AG10803 (cell line): Measurements from ENCODE around the gene OTOP2.
"Not testable (repeated sequence)": the region's sequence is repeated elsewhere in the genome, so short reads cannot be mapped to it uniquely, and the experiment has no call there.

Experiments used
- DNase-seq: peaks from one replicate; pipeline ENCODE4 v3.0.0; 2010; ENCODE audit warnings: low read depth
- H3K4me3 ChIP-seq: 2 replicates; pipeline ENCODE4 v1.5.1; 2011; ENCODE audit warnings: mild to moderate bottlenecking, low read length, control low read depth
- TF ChIP-seq, protein P1 (sequence below): conservative IDR thresholded peaks from 2 replicates; pipeline ENCODE4 v1.5.1; 2011; ENCODE audit warnings: mild to moderate bottlenecking, low read length, control low read depth, inconsistent platforms

The OTOP2 gene

DNA sequence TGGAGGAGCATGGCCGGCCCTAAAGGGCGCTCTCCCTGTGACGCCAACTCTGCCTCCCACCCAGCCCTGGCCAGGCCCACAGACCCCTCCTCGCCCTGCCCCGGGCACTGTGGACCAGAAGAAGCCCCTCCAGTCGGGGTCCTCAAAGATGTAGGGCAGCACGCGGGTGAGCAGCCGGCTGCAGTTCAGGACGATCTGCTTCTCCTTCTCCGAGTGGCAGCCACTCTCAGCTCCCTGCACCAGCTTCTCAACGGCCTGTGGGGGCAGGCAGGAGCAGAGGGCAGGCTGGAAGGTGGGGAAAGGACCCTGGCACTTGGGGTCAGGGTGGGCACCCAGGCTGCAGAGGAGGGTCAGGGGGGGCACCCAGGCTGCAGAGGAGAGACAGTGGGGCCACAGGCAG, 39.6 kb downstream of the OTOP2 start:
- H3K4me3 ChIP-seq, result no peak overlapping the region
- TF ChIP-seq, protein P1, sequence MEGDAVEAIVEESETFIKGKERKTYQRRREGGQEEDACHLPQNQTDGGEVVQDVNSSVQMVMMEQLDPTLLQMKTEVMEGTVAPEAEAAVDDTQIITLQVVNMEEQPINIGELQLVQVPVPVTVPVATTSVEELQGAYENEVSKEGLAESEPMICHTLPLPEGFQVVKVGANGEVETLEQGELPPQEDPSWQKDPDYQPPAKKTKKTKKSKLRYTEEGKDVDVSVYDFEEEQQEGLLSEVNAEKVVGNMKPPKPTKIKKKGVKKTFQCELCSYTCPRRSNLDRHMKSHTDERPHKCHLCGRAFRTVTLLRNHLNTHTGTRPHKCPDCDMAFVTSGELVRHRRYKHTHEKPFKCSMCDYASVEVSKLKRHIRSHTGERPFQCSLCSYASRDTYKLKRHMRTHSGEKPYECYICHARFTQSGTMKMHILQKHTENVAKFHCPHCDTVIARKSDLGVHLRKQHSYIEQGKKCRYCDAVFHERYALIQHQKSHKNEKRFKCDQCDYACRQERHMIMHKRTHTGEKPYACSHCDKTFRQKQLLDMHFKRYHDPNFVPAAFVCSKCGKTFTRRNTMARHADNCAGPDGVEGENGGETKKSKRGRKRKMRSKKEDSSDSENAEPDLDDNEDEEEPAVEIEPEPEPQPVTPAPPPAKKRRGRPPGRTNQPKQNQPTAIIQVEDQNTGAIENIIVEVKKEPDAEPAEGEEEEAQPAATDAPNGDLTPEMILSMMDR, result no peak
- no peak for DNase-seq

GRCh38 chr17:74964246-74964761, 40.2 kb downstream of the OTOP2 start:
- DNase-seq, result no peak
- no peak overlapping the region for H3K4me3 ChIP-seq
- TF ChIP-seq, protein P1, result no peak

DNA sequence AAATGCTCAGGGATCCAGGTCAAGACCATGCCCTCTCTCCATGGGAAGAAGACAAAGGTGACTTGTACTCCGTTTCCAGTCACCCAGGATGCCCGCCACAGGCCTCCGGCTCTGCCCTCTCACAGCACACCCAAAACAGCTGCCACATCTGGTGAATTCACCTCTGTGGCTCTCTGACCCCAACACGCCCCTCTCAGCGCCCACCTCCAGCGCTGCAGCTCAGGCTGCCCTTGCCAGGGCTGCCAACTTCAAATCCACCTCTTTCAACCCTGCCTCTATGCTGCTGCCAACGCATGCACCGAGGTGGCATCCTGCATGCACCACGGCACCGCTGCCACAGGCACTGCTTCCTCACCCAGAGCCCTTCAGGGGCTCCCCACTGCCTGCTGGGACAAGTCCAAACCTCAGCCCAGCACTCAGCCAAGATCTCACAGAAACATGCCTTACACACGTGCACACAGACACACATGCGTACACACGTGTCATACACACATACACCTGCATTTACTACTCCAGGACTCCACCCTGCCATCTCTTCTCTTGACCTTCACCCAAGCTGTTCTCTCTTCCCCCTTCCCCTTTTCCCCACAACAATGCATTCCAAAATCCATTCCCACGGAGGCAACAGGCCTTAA, 41.0 kb downstream of the OTOP2 start:
- TF ChIP-seq, protein P1, result no peak
- H3K4me3 ChIP-seq, result no peak overlapping the region
- no peak for DNase-seq

GRCh38 chr17:74968361-74968780, 44.3 kb downstream of the OTOP2 start:
- DNase-seq, result no peak
- TF ChIP-seq, protein P1, result no peak
- H3K4me3 ChIP-seq, result no peak overlapping the region

DNA sequence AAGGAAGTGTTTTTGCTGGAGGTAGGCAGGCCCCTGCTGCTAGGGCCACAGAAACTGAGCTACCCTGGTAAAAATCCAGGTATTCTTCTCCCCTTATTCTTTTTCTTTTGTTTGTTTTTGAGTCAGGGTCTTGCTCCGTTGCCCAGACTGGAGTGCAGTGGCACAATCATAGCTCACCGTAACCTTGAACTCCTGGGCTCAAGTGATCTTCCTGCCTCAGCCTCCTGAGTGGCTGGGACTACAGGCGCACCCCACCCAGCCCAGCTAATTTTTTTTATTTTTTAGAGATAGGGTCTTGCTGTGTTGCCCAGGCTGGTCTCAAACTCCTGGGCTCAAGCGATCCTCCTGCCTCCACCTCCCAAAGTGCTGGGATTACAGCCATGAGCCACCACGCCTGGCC, 45.4 kb downstream of the OTOP2 start:
- not testable (repeated sequence) for DNase-seq, H3K4me3 ChIP-seq

- no peak overlapping the region for H3K4me3 ChIP-seq
- no peak for DNase-seq
- TF ChIP-seq, protein P1, result no peak
Measured at GRCh38 chr17:74970395-74970794, 46.3 kb downstream of the OTOP2 start.

GRCh38 chr17:74971069-74971841, 47.2 kb downstream of the OTOP2 start:
- DNase-seq, result no peak
- TF ChIP-seq, protein P1, result no peak
- no peak overlapping the region for H3K4me3 ChIP-seq
